Adrenal gland (tissue), 5 donors: ENCODE data around the gene MCCC1.

Experiments
- POLR2A ChIP-seq, 2 donors: fragments of 450-650 bp; IDR thresholded peaks; one replicate each; pipeline ENCODE4 v1.6.1; 2017; ENCODE audit warnings: antibody characterized with exemption in 2 of 2, mild to moderate bottlenecking in 2 of 2, moderate library complexity in 1 of 2
- TF ChIP-seq, protein P1 (sequence below), 6 experiments: fragments of 450-650 bp in 4 of 6; fragments of 200-600 bp in 2 of 6; sonication (generic) in 1 of 6; IDR thresholded peaks; 1 replicate in 5 of 6; 2 replicates in 1 of 6; pipeline versions ENCODE4 v1.5.1 to v1.8.0; 2016 to 2021; ENCODE audit warnings: antibody characterized with exemption in 6 of 6, mild to moderate bottlenecking in 2 of 6, moderate library complexity in 1 of 6
- donor health status: DM: no; HTN: no; CAD: no.

DNA sequence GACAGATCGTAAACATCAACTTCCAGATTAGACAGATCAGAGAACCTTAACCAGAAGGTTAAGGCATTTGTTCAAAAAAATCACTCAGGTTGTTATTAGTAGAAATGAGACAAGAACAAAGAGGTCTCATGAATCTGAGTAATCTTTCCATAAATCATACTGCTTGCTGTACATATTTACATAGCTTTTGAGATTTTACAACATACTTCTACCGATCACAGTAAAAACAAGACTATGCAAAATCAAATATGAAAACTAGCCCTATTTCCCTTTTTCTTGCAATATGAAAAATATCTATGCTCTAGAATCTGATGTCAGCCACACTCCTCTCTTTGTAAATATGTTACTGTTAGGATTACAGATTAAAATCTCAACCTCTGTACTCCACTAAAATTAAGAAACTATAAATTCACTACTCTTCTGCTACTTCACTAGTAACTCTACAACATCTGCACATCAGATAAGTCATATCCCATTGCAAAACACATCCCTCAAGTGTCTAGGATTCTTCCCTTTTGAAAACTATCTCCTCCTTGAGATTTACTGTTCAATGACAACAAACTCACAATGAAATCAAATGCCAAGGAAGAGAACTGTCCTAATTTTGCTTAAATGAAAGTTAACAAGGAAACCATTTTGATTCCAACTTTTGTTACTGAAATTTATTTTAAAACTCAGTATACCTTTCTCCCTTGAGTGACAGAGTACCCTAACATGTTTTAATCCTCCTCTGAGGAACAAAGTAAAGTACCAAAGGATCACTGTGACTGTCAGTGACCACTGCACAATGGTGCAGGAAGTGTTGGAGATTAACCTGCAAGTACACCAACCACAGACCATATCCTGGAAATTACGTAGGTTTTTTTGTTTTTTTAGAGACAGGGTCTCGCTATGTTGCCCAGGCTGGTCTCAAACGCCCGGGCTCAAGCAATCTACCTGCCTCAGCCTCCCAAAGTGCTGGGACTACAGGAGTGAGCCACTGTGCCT is 131.8 kb downstream of the MCCC1 start:
- TF ChIP-seq, protein P1, sequence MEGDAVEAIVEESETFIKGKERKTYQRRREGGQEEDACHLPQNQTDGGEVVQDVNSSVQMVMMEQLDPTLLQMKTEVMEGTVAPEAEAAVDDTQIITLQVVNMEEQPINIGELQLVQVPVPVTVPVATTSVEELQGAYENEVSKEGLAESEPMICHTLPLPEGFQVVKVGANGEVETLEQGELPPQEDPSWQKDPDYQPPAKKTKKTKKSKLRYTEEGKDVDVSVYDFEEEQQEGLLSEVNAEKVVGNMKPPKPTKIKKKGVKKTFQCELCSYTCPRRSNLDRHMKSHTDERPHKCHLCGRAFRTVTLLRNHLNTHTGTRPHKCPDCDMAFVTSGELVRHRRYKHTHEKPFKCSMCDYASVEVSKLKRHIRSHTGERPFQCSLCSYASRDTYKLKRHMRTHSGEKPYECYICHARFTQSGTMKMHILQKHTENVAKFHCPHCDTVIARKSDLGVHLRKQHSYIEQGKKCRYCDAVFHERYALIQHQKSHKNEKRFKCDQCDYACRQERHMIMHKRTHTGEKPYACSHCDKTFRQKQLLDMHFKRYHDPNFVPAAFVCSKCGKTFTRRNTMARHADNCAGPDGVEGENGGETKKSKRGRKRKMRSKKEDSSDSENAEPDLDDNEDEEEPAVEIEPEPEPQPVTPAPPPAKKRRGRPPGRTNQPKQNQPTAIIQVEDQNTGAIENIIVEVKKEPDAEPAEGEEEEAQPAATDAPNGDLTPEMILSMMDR (IDR thresholded peaks at IDR 0.05) = no peak
- TF ChIP-seq POLR2A (IDR thresholded peaks at IDR 0.05) = no peak
